Left ventricle myocardium inferior (tissue), 1 donor: ENCODE results near the gene SLC9A1. TPM values are rescaled to one million over a fixed set of nuclear protein-coding genes. Genes with fewer than 3 reads are reported as not detected.

Experiments used
- DNase-seq: peaks from one replicate; pipeline ENCODE4 v3.0.0-alpha.2; 2020
- H3K27ac ChIP-seq: fragments of 200-600 bp; replicated peaks from 2 replicates; pipeline ENCODE4 v1.8.0; 2021
- H3K27me3 ChIP-seq: fragments of 200-600 bp; 2 replicates; pipeline ENCODE4 v1.8.0; 2021; ENCODE audit warnings: low read depth
- H3K36me3 ChIP-seq: fragments of 200-600 bp; 2 replicates; pipeline ENCODE4 v1.8.0; 2021
- H3K4me1 ChIP-seq: fragments of 200-600 bp; 2 replicates; pipeline ENCODE4 v1.8.0; 2021
- H3K4me3 ChIP-seq: fragments of 200-600 bp; 2 replicates; pipeline ENCODE4 v1.8.0; 2021; ENCODE audit warnings: mild to moderate bottlenecking, moderate library complexity
- H3K9me3 ChIP-seq: fragments of 200-600 bp; replicated peaks from 2 replicates; pipeline ENCODE4 v1.8.0; 2021
- CTCF ChIP-seq: fragments of 200-600 bp; IDR thresholded peaks from 2 replicates; pipeline ENCODE4 v1.8.0; 2021; ENCODE audit warnings: antibody characterized with exemption, mild to moderate bottlenecking, borderline replicate concordance
- intact Hi-C: fragments of 100-400 bp; cut with micrococcal nuclease; formaldehyde crosslinking; loops from one replicate; pipeline ENCODE4 v1.11.0; 2022
- total RNA-seq: library from RNA; stranded (reverse); fragmentation: NEBNext Ultra II Directional; extraction: Animal tissue kit (Norgen Biotek cat#: 25700); gene quantifications from one replicate; pipeline ENCODE4 v1.2.1, GENCODE V29; 2021
- donor health status: DM: no; HTN: yes; CAD: no; lungs with severe emphysema.

Gene SLC9A1
- total RNA-seq, 1 donor from 2014 or later, result 19.5 TPM

GRCh38 chr1:27074175-27074780 is 80.6 kb downstream of the SLC9A1 start:
- intact Hi-C loops, result no loop called here
- TF ChIP-seq CTCF, result no peak

GRCh38 chr1:27071049-27071416 is 83.9 kb downstream of the SLC9A1 start:
- TF ChIP-seq CTCF, result no peak
- intact Hi-C loops, result no loop called here
- Histone ChIP-seq H3K36me3 (no peaks in the 10 kb centered on the region), H3K27me3 (peaks cover 3% of the 10 kb centered on the region), H3K9me3 (no peaks in the 10 kb centered on the region), H3K27ac (no peak overlapping the region), H3K4me3 (no peak overlapping the region), H3K4me1 (peaks cover 10% of the 10 kb centered on the region)
- DNase-seq, result no peak

More at GRCh38 chr1:27074175-27074780, 80.6 kb downstream of the SLC9A1 start:
- no peak overlapping the region for H3K27ac ChIP-seq
- H3K4me1 ChIP-seq, result peaks cover 10% of the 10 kb centered on the region
- no peak for DNase-seq
- H3K27me3 ChIP-seq, result peaks cover 8% of the 10 kb centered on the region
- no peaks in the 10 kb centered on the region for H3K36me3 ChIP-seq
- no peaks in the 10 kb centered on the region for H3K9me3 ChIP-seq
- H3K4me3 ChIP-seq, result no peak overlapping the region

- H3K27me3 ChIP-seq, result peaks cover 3% of the 10 kb centered on the region
- TF ChIP-seq CTCF, result no peak
- intact Hi-C loops, result no loop called here
These were observed 84.4 kb downstream of the SLC9A1 start for GRCh38 chr1:27070390-27071048.

GRCh38 chr1:27068922-27069321 is 86.0 kb downstream of the SLC9A1 start:
- peaks cover 3% of the 10 kb centered on the region for H3K27me3 ChIP-seq
- TF ChIP-seq CTCF, result no peak
- H3K36me3 ChIP-seq, result no peaks in the 10 kb centered on the region
- no peaks in the 10 kb centered on the region for H3K9me3 ChIP-seq
- H3K4me3 ChIP-seq, result no peak overlapping the region
- intact Hi-C loops, result no loop called here
- no peak overlapping the region for H3K27ac ChIP-seq
- peaks cover 10% of the 10 kb centered on the region for H3K4me1 ChIP-seq
- no peak for DNase-seq

More at GRCh38 chr1:27070390-27071048, 84.4 kb downstream of the SLC9A1 start:
- no peak overlapping the region for H3K4me3 ChIP-seq
- no peak overlapping the region for H3K27ac ChIP-seq
- H3K9me3 ChIP-seq, result no peaks in the 10 kb centered on the region
- no peak for DNase-seq
- no peaks in the 10 kb centered on the region for H3K36me3 ChIP-seq
- H3K4me1 ChIP-seq, result peaks cover 10% of the 10 kb centered on the region

- H3K9me3 ChIP-seq, result no peaks in the 10 kb centered on the region
- no peaks in the 10 kb centered on the region for H3K36me3 ChIP-seq
- DNase-seq, result no peak
- no peak for TF ChIP-seq CTCF
- H3K27ac ChIP-seq, result no peak overlapping the region
- no peak overlapping the region for H3K4me3 ChIP-seq
- H3K27me3 ChIP-seq, result no peaks in the 10 kb centered on the region
- intact Hi-C loops, result no loop called here
- peaks cover 6% of the 10 kb centered on the region for H3K4me1 ChIP-seq
These were observed 88.8 kb downstream of the SLC9A1 start for GRCh38 chr1:27065999-27066630.
